Activated CD8-positive, alpha-beta memory T cell treated with anti-CD3 and anti-CD28 coated beads for 4 hours (primary cell): ENCODE measurements around the gene MATN3.
A peak's percentile ranks its signal among the peaks of the same experiment; 100 is the strongest.

Experiments
- DNase-seq, 2 donors: peaks; one replicate each; pipeline ENCODE4 v3.0.0-alpha.2; 2020; ENCODE audit warnings: low read depth in 2 of 2

The MATN3 gene

GRCh38 chr2:20005067-20005627 is 7.3 kb downstream of the MATN3 start:
- DNase-seq: no peak

GRCh38 chr2:20001361-20001863 is 11.1 kb downstream of the MATN3 start:
- no peak for DNase-seq

- no peak for DNase-seq
Measured at GRCh38 chr2:19993731-19994130, 18.7 kb downstream of the MATN3 start.

GRCh38 chr2:19991895-19992294 is 20.6 kb downstream of the MATN3 start:
- DNase-seq: no peak

GRCh38 chr2:19990416-19990728 is 22.1 kb downstream of the MATN3 start:
- no peak for DNase-seq

- peak; percentile 82 to 83 for DNase-seq
Measured at GRCh38 chr2:19989667-19990415, 22.6 kb downstream of the MATN3 start, which contains the start of gene WDR35. Gene WDR35 (minus strand): TSS chr2:19990105. CDS start chr2:19990015, 90 bp downstream.

GRCh38 chr2:19989342-19989666 is 23.2 kb downstream of the MATN3 start:
- no peak for DNase-seq

GRCh38 chr2:19988600-19988999 is 23.9 kb downstream of the MATN3 start:
- no peak for DNase-seq

- DNase-seq: no peak
Measured at GRCh38 chr2:19987936-19988335, 24.5 kb downstream of the MATN3 start.

- DNase-seq: no peak
Measured at GRCh38 chr2:19982268-19982667, 30.2 kb downstream of the MATN3 start.

- no peak for DNase-seq
Measured at GRCh38 chr2:19979932-19980331, 32.5 kb downstream of the MATN3 start.

GRCh38 chr2:19973466-19973865 is 39.0 kb downstream of the MATN3 start:
- DNase-seq: no peak

- no peak for DNase-seq
Measured at GRCh38 chr2:19971691-19972090, 40.8 kb downstream of the MATN3 start.

GRCh38 chr2:19963386-19963785 is 49.1 kb downstream of the MATN3 start:
- no peak for DNase-seq

GRCh38 chr2:19955544-19956422 is 56.7 kb downstream of the MATN3 start:
- peak in 1 of 2 donors; percentile 9 for DNase-seq

- DNase-seq: no peak
Measured at GRCh38 chr2:19949071-19949470, 63.4 kb downstream of the MATN3 start.

- DNase-seq: no peak
Measured at GRCh38 chr2:19947184-19947940, 65.1 kb downstream of the MATN3 start.

GRCh38 chr2:19944205-19944845 is 68.1 kb downstream of the MATN3 start:
- DNase-seq: no peak

- no peak for DNase-seq
Measured at GRCh38 chr2:19943189-19943588, 69.3 kb downstream of the MATN3 start.

- DNase-seq: no peak
Measured at GRCh38 chr2:19942199-19942598, 70.3 kb downstream of the MATN3 start.
